Neural cell (in vitro differentiated cells): ENCODE results near the gene TOLLIP. TPM values are rescaled to one million over a fixed set of nuclear protein-coding genes. Genes with fewer than 3 reads are reported as not detected.

Source experiments
- H2AFZ ChIP-seq: fragments of 200-600, 300-800 bp; sonication (generic), shearing (Covaris generic); 2 replicates; pipeline ENCODE4 v1.6.0; 2014; ENCODE audit warnings: low read depth, mild to moderate bottlenecking, antibody characterized with exemption, low read length, moderate library complexity
- H3F3A ChIP-seq: fragments of 200-600 bp; shearing (Covaris generic); 2 replicates; pipeline ENCODE4 v1.6.1; 2016; ENCODE audit warnings: mild to moderate bottlenecking, moderate library complexity, mixed read lengths, antibody characterized with exemption, low read length; ENCODE audit not compliant: insufficient read depth, poor library complexity, severe bottlenecking
- H3K27ac ChIP-seq: fragments of 200-600, 300-800 bp; sonication (generic), shearing (Covaris generic); 2 replicates; pipeline ENCODE4 v1.5.1; 2014; ENCODE audit warnings: mild to moderate bottlenecking, low read length, moderate library complexity
- H3K27me3 ChIP-seq: fragments of 300-800, 200-600 bp; sonication (generic), shearing (Covaris generic); 2 replicates; pipeline ENCODE4 v1.6.0; 2014; ENCODE audit warnings: mild to moderate bottlenecking, low read depth, low read length, moderate library complexity; ENCODE audit not compliant: insufficient read depth
- H3K36me3 ChIP-seq: fragments of 300-800, 200-600 bp; sonication (generic), shearing (Covaris generic); 2 replicates; pipeline ENCODE4 v1.5.1; 2014; ENCODE audit warnings: mild to moderate bottlenecking, antibody characterized with exemption, low read length, moderate library complexity; ENCODE audit not compliant: insufficient read depth
- H3K4me2 ChIP-seq: fragments of 300-800, 200-600 bp; sonication (generic), shearing (Covaris generic); 2 replicates; pipeline ENCODE4 v1.6.0; 2014; ENCODE audit warnings: mild to moderate bottlenecking, low read length
- H3K4me3 ChIP-seq: fragments of 300-800, 200-600 bp; sonication (generic), shearing (Covaris generic); 2 replicates; pipeline ENCODE4 v1.5.1; 2014; ENCODE audit warnings: mild to moderate bottlenecking, low read length, moderate library complexity
- H3K79me2 ChIP-seq: fragments of 200-600 bp; shearing (Covaris generic); replicated peaks from 2 replicates; pipeline ENCODE4 v1.6.0; 2014; ENCODE audit warnings: mild to moderate bottlenecking, low read length, moderate library complexity; ENCODE audit not compliant: insufficient read depth
- H3K9ac ChIP-seq: fragments of 300-800, 200-600 bp; sonication (generic), shearing (Covaris generic); 2 replicates; pipeline ENCODE4 v1.6.1; 2016; ENCODE audit warnings: mild to moderate bottlenecking, low read length, mixed read lengths
- H3K9me2 ChIP-seq: fragments of 200-600 bp; shearing (Covaris generic); 2 replicates; pipeline ENCODE4 v1.6.1; 2016; ENCODE audit warnings: mild to moderate bottlenecking, low read length, mixed read lengths; ENCODE audit not compliant: insufficient read depth
- H3K9me3 ChIP-seq: fragments of 200-600, 300-800 bp; sonication (generic), shearing (Covaris generic); 2 replicates; pipeline ENCODE4 v1.6.1; 2016; ENCODE audit warnings: mild to moderate bottlenecking, mixed run types, low read length, moderate library complexity, mixed read lengths
- H4K20me1 ChIP-seq: fragments of 200-600 bp; shearing (Covaris generic); 2 replicates; pipeline ENCODE4 v1.6.1; 2016; ENCODE audit warnings: mild to moderate bottlenecking, mixed run types; ENCODE audit not compliant: insufficient read depth
- EP300 ChIP-seq: fragments of 450-650 bp; conservative IDR thresholded peaks from 2 replicates; pipeline ENCODE4 v1.6.1; 2014; ENCODE audit warnings: antibody characterized with exemption, mild to moderate bottlenecking, moderate library complexity; ENCODE audit not compliant: poor library complexity, severe bottlenecking
- EZH2 ChIP-seq: fragments of 200-600, 300-800 bp; shearing (Covaris generic), sonication (generic); IDR thresholded peaks from 2 replicates; pipeline ENCODE4 v1.6.1; 2014; ENCODE audit warnings: antibody characterized with exemption, low read length, borderline replicate concordance, mild to moderate bottlenecking; ENCODE audit not compliant: insufficient read depth, poor library complexity, severe bottlenecking
- MXI1 ChIP-seq: fragments of 450-650 bp; conservative IDR thresholded peaks from 2 replicates; pipeline ENCODE4 v1.6.1; 2014; ENCODE audit warnings: antibody characterized with exemption, mild to moderate bottlenecking; ENCODE audit not compliant: poor library complexity, severe bottlenecking
- POLR2AphosphoS5 ChIP-seq: IDR thresholded peaks from 2 replicates; pipeline ENCODE4 v1.6.1; 2012
- RAD21 ChIP-seq: fragments of 450-650 bp; conservative IDR thresholded peaks from 2 replicates; pipeline ENCODE4 v1.6.1; 2014; ENCODE audit warnings: antibody characterized with exemption, mild to moderate bottlenecking, moderate library complexity
- SMC3 ChIP-seq: fragments of 450-650 bp; conservative IDR thresholded peaks from 2 replicates; pipeline ENCODE4 v1.6.1; 2014; ENCODE audit warnings: antibody characterized with exemption, mild to moderate bottlenecking, moderate library complexity; ENCODE audit not compliant: poor library complexity
- TAF1 ChIP-seq: IDR thresholded peaks from 2 replicates; pipeline ENCODE4 v1.6.1; 2012; ENCODE audit warnings: low read depth
- polyA plus RNA-seq: library from polyadenylated mRNA; depleted of rRNA; stranded (reverse); fragments of >200 nt; gene quantifications from 2 replicates; pipeline ENCODE4 v1.2.3, GENCODE V29; 2014
- TF ChIP-seq, protein P1 (sequence below): fragments of 450-650 bp; IDR thresholded peaks from 2 replicates; pipeline ENCODE4 v1.5.1; 2014; ENCODE audit warnings: antibody characterized with exemption, mild to moderate bottlenecking, moderate library complexity; ENCODE audit not compliant: poor library complexity, severe bottlenecking
- TF ChIP-seq, protein P2 (sequence below): IDR thresholded peaks from 2 replicates; pipeline ENCODE4 v1.6.1; 2012; ENCODE audit warnings: borderline replicate concordance

TOLLIP gene
- polyA plus RNA-seq, 1 donor from 2014 or later = 24.1 TPM

DNA sequence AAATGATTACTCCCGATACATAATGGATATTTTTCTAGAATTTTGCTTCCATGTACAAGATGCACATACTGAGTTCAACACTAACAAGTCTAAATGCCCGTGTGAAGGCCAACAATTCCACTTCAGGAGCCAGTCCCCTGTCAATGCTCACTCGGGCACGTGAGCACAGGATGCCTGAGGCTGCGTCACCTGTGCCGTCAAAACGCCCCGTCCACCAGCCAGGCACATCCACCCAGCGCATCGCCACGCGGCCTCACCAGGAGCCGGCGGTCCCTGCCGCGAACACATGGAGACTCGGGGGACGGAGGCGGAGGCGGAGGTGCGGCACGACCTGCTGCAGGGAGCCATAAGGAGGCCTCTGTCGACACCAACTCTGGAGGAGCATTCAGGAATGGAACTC is 9.8 kb downstream of the TOLLIP start:
- Histone ChIP-seq H3K79me2 (peaks cover 49% of the 10 kb centered on the region), H2AFZ (no peak overlapping the region), H3K9me2 (no peaks in the 10 kb centered on the region), H3K36me3 (peaks cover 5% of the 10 kb centered on the region), H4K20me1 (no peaks in the 10 kb centered on the region), H3K4me2 (no peak overlapping the region), H3K9ac (no peak overlapping the region), H3K27ac (no peak overlapping the region), H3K27me3 (no peaks in the 10 kb centered on the region), H3K9me3 (no peaks in the 10 kb centered on the region), H3K4me3 (no peak overlapping the region), H3F3A (no peaks in the 10 kb centered on the region)
- TF ChIP-seq, protein P1, sequence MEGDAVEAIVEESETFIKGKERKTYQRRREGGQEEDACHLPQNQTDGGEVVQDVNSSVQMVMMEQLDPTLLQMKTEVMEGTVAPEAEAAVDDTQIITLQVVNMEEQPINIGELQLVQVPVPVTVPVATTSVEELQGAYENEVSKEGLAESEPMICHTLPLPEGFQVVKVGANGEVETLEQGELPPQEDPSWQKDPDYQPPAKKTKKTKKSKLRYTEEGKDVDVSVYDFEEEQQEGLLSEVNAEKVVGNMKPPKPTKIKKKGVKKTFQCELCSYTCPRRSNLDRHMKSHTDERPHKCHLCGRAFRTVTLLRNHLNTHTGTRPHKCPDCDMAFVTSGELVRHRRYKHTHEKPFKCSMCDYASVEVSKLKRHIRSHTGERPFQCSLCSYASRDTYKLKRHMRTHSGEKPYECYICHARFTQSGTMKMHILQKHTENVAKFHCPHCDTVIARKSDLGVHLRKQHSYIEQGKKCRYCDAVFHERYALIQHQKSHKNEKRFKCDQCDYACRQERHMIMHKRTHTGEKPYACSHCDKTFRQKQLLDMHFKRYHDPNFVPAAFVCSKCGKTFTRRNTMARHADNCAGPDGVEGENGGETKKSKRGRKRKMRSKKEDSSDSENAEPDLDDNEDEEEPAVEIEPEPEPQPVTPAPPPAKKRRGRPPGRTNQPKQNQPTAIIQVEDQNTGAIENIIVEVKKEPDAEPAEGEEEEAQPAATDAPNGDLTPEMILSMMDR = no peak
- TF ChIP-seq TAF1 (no peak), EZH2 (no peak), POLR2AphosphoS5 (no peak), SMC3 (no peak), MXI1 (no peak), EP300 (no peak), RAD21 (no peak)
- TF ChIP-seq, protein P2, sequence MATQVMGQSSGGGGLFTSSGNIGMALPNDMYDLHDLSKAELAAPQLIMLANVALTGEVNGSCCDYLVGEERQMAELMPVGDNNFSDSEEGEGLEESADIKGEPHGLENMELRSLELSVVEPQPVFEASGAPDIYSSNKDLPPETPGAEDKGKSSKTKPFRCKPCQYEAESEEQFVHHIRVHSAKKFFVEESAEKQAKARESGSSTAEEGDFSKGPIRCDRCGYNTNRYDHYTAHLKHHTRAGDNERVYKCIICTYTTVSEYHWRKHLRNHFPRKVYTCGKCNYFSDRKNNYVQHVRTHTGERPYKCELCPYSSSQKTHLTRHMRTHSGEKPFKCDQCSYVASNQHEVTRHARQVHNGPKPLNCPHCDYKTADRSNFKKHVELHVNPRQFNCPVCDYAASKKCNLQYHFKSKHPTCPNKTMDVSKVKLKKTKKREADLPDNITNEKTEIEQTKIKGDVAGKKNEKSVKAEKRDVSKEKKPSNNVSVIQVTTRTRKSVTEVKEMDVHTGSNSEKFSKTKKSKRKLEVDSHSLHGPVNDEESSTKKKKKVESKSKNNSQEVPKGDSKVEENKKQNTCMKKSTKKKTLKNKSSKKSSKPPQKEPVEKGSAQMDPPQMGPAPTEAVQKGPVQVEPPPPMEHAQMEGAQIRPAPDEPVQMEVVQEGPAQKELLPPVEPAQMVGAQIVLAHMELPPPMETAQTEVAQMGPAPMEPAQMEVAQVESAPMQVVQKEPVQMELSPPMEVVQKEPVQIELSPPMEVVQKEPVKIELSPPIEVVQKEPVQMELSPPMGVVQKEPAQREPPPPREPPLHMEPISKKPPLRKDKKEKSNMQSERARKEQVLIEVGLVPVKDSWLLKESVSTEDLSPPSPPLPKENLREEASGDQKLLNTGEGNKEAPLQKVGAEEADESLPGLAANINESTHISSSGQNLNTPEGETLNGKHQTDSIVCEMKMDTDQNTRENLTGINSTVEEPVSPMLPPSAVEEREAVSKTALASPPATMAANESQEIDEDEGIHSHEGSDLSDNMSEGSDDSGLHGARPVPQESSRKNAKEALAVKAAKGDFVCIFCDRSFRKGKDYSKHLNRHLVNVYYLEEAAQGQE = no peak

DNA sequence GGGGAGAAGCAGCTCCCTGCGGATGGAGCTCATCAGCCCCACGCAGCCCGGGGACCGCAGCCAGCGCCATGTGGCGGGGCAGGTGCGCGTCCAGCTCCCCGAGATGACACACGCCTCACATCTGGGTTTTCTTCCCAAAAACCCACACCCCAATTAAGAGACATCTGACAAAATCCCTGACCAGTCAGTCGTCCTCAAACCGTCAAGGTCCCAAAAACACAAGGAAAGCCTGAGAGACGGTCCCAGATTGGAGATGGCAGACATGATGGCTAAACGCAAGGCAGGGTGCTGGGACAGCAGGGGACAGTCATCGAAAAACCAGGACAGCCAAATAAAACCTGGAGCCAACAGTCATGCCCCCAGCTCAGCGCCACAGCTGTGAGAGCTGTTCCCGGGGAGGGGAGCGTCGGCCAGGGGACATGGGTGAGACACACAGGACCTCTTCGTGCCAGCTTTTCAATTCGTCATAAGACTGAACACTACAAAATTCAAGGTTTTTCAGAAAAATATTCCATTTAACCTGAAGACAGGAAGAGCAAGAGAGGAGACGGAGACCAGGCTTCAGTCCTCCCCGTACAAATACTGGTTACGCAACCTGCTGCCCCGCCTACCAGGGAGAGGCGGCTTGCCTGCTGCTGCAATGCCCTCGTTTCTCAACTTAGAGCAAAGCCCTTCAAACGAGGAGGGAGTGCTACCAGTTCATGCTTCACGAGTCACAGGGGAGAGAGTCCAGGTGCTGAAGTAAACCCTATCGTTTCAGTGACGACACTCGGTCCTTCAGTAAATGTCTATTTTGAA is 10.5 kb downstream of the TOLLIP start:
- no peaks in the 10 kb centered on the region for H3K9me3 ChIP-seq
- H4K20me1 ChIP-seq = no peaks in the 10 kb centered on the region
- no peak for TF ChIP-seq POLR2AphosphoS5
- no peak for TF ChIP-seq SMC3
- no peak for TF ChIP-seq MXI1
- TF ChIP-seq EZH2 = no peak
- no peak for TF ChIP-seq TAF1
- TF ChIP-seq, protein P1 = no peak
- TF ChIP-seq RAD21 = no peak
- no peak for TF ChIP-seq EP300
- no peak overlapping the region for H3K27ac ChIP-seq
- no peaks in the 10 kb centered on the region for H3K27me3 ChIP-seq
- H3K9me2 ChIP-seq = no peaks in the 10 kb centered on the region
- no peaks in the 10 kb centered on the region for H3F3A ChIP-seq
- H3K4me3 ChIP-seq = no peak overlapping the region
- no peak overlapping the region for H2AFZ ChIP-seq
- H3K9ac ChIP-seq = no peak overlapping the region
- H3K36me3 ChIP-seq = peaks cover 5% of the 10 kb centered on the region
- no peak overlapping the region for H3K4me2 ChIP-seq
- peaks cover 44% of the 10 kb centered on the region for H3K79me2 ChIP-seq
